MM.1S (cell line): ENCODE data around the gene SPIB.

Experiments
- DNase-seq: peaks from one replicate; pipeline ENCODE4 v3.0.0-alpha.2; 2015
- H2AFZ ChIP-seq: fragments of 300-600 bp; sonication (generic); 2 replicates; pipeline ENCODE4 v1.6.0; 2016; ENCODE audit warnings: antibody characterized with exemption, low read length
- H3F3A ChIP-seq: fragments of 300-600 bp; sonication (generic); 2 replicates; pipeline ENCODE4 v1.6.1; 2016; ENCODE audit warnings: mild to moderate bottlenecking, antibody characterized with exemption, low read length, moderate library complexity, mixed read lengths; ENCODE audit not compliant: insufficient read depth
- H3K27ac ChIP-seq: fragments of 300-600 bp; sonication (generic); 2 replicates; pipeline ENCODE4 v1.5.1; 2016; ENCODE audit warnings: mild to moderate bottlenecking, low read length
- H3K27me3 ChIP-seq: fragments of 300-600 bp; sonication (generic); replicated peaks from 2 replicates; pipeline ENCODE4 v1.6.0; 2016; ENCODE audit warnings: low read length; ENCODE audit not compliant: insufficient read depth
- H3K36me3 ChIP-seq: fragments of 300-600 bp; sonication (generic); replicated peaks from 2 replicates; pipeline ENCODE4 v1.6.1; 2016; ENCODE audit warnings: mild to moderate bottlenecking, low read length, mixed read lengths; ENCODE audit not compliant: insufficient read depth
- H3K4me1 ChIP-seq: fragments of 300-600 bp; sonication (generic); 2 replicates; pipeline ENCODE4 v1.6.1; 2016; ENCODE audit warnings: low read length, mixed read lengths
- H3K4me2 ChIP-seq: fragments of 300-600 bp; sonication (generic); 2 replicates; pipeline ENCODE4 v1.6.0; 2016; ENCODE audit warnings: low read depth, low read length
- H3K4me3 ChIP-seq: fragments of 300-600 bp; sonication (generic); 2 replicates; pipeline ENCODE4 v1.5.1; 2016; ENCODE audit warnings: low read length, mixed read lengths
- H3K79me2 ChIP-seq: fragments of 300-600 bp; sonication (generic); 2 replicates; pipeline ENCODE4 v1.6.1; 2016; ENCODE audit warnings: mixed run types, low read length, mixed read lengths
- H3K9ac ChIP-seq: fragments of 300-600 bp; sonication (generic); 2 replicates; pipeline ENCODE4 v1.6.1; 2016; ENCODE audit warnings: low read length, mixed read lengths
- H3K9me2 ChIP-seq: fragments of 300-600 bp; sonication (generic); replicated peaks from 2 replicates; pipeline ENCODE4 v1.6.1; 2016; ENCODE audit warnings: mild to moderate bottlenecking, low read length, mixed read lengths; ENCODE audit not compliant: insufficient read depth
- H3K9me3 ChIP-seq: fragments of 300-600 bp; sonication (generic); replicated peaks from 2 replicates; pipeline ENCODE4 v1.6.1; 2016; ENCODE audit warnings: mild to moderate bottlenecking, low read length, mixed read lengths; ENCODE audit not compliant: insufficient read depth
- H4K20me1 ChIP-seq: fragments of 300-600 bp; sonication (generic); 2 replicates; pipeline ENCODE4 v1.6.1; 2016; ENCODE audit warnings: mild to moderate bottlenecking, low read length, moderate library complexity, mixed read lengths; ENCODE audit not compliant: insufficient read depth
- CTCF ChIP-seq: fragments of 300-600 bp; sonication (generic); IDR thresholded peaks from 2 replicates; pipeline ENCODE4 v1.5.1; 2016; ENCODE audit warnings: antibody characterized with exemption, low read length, mixed read lengths
- EZH2 ChIP-seq: fragments of 300-600 bp; sonication (generic); optimal IDR thresholded peaks from 2 replicates; pipeline ENCODE3; 2017; ENCODE audit warnings: low read depth, mild to moderate bottlenecking, antibody characterized with exemption, low read length, mixed read lengths
- EZH2phosphoT487 ChIP-seq: fragments of 300-600 bp; sonication (generic); IDR thresholded peaks from 2 replicates; pipeline ENCODE4 v1.6.1; 2018; ENCODE audit warnings: antibody characterized with exemption, low read length

SPIB gene

GRCh38 chr19:50418176-50419021 is at the start of gene SPIB:
SPIB (plus strand) TSS chr19:50418938; CDS start chr19:50418963, 25 bp downstream.
- Histone ChIP-seq H3K9me3 (no peaks in the 10 kb centered on the region), H3K9ac (no peak within 1 kb of the TSS), H3K4me2 (peak within 1 kb of the TSS; percentile 72), H3K79me2 (no peaks in the 10 kb centered on the region), H3F3A (no peaks in the 10 kb centered on the region; the same call in 1 of the 2 replicates), H4K20me1 (no peaks in the 10 kb centered on the region), H3K27me3 (peaks cover 8% of the 10 kb centered on the region), H2AFZ (peak within 1 kb of the TSS; percentile 61), H3K9me2 (no peaks in the 10 kb centered on the region), H3K4me1 (peaks cover 26% of the 10 kb centered on the region), H3K4me3 (peak within 1 kb of the TSS; percentile 50), H3K27ac (no peak within 1 kb of the TSS), H3K36me3 (no peaks in the 10 kb centered on the region)
- TF ChIP-seq EZH2phosphoT487: no peak
- no peak for TF ChIP-seq CTCF
- no peak for TF ChIP-seq EZH2
- no peak for DNase-seq

GRCh38 chr19:50371914-50372475 is 46.7 kb upstream of the SPIB start:
- H4K20me1 ChIP-seq: no peaks in the 10 kb centered on the region
- no peaks in the 10 kb centered on the region for H3K9me2 ChIP-seq
- TF ChIP-seq CTCF (no peak), EZH2phosphoT487 (no peak)
- peaks cover 6% of the 10 kb centered on the region for H3K27me3 ChIP-seq
- no peak overlapping the region for H2AFZ ChIP-seq
- peaks cover under 1% of the 10 kb centered on the region; the same call in 1 of the 2 replicates for H3K79me2 ChIP-seq
- no peak overlapping the region for H3K4me3 ChIP-seq
- H3K27ac ChIP-seq: no peak overlapping the region
- H3K36me3 ChIP-seq: no peaks in the 10 kb centered on the region
- H3K4me1 ChIP-seq: no peaks in the 10 kb centered on the region
- no peak for DNase-seq
- H3K9ac ChIP-seq: no peak overlapping the region
- H3K4me2 ChIP-seq: no peak overlapping the region
- H3F3A ChIP-seq: 0 out of 2 replicates have a peak, but pooled peaks cover 2% of the 10 kb centered on the region
- no peaks in the 10 kb centered on the region for H3K9me3 ChIP-seq

- Histone ChIP-seq H3K4me2 (peak within 1 kb of the TSS; percentile 42), H3F3A (peaks cover 2% of the 10 kb centered on the region; the same call in 1 of the 2 replicates), H4K20me1 (peaks cover 3% of the 10 kb centered on the region; the same call in 1 of the 2 replicates), H3K9me3 (no peaks in the 10 kb centered on the region), H3K27me3 (no peaks in the 10 kb centered on the region), H3K4me1 (no peaks in the 10 kb centered on the region), H3K9me2 (no peaks in the 10 kb centered on the region), H3K9ac (peak within 1 kb of the TSS; percentile 98), H3K36me3 (peaks cover 5% of the 10 kb centered on the region; the same call in 1 of the 2 replicates), H3K27ac (peak within 1 kb of the TSS; percentile 98), H2AFZ (peak within 1 kb of the TSS; percentile 75), H3K4me3 (peak within 1 kb of the TSS; percentile 91), H3K79me2 (peaks cover 12% of the 10 kb centered on the region)
- no peak for TF ChIP-seq EZH2phosphoT487
- no peak for TF ChIP-seq CTCF
- DNase-seq: peak; percentile 99
These were observed 42.3 kb upstream of the SPIB start, which contains the start of gene NR1H2 for GRCh38 chr19:50376166-50377050. NR1H2 (plus strand) TSS chr19:50376457; CDS start chr19:50377606, 1,149 bp downstream.
